HG02970 (cell line): ENCODE results near the gene PDE1C.

Experiments used
- ATAC-seq: cut with Tn5 transposase; IDR thresholded peaks from one replicate; pipeline ENCODE4 v1.9.1; 2021; ENCODE audit warnings: mild to moderate bottlenecking, moderate library complexity, moderate number of reproducible peaks; ENCODE audit not compliant: unreplicated experiment, low FRiP score

The PDE1C gene

DNA sequence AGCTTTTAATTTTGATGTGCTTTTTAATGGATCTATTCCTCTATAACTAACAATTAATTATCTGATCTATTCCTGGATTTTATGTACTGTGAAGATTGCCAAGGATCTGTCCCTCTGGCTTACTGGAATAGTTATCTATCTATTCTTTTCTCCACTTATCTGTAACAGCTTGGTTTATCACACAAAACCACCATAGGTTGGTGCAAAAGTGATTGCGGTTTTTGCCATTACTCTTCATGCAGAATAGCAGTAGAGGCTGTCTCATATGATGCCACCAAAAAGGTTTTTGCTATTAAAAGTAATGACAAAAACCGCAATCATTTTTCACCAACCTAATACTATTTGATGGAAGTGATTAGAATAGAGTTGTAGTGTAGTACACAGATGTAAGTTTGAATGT, 115.7 kb downstream of the PDE1C start:
- ATAC-seq = no peak

DNA sequence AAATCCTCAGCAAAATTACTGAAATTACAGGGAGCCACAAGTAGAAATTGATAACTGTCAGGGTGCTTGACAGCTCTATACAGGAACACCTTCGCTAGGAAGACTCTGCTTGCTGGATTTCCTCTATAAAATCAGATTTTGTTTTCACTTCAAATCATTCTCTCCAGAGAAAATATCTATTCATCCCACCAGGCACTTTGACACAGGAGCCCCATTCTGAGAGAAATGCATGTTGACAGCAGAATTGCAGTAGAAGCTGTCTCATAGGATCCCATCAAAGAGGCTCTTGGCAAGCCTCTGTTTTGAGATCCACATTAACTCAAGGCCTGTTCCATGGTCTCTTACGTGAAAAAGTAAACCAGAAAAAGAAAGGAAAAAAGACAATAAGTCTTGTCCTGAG, 116.8 kb downstream of the PDE1C start:
- ATAC-seq = no peak

- no peak for ATAC-seq
These were observed 120.0 kb downstream of the PDE1C start for GRCh38 chr7:31950091-31950755.

DNA sequence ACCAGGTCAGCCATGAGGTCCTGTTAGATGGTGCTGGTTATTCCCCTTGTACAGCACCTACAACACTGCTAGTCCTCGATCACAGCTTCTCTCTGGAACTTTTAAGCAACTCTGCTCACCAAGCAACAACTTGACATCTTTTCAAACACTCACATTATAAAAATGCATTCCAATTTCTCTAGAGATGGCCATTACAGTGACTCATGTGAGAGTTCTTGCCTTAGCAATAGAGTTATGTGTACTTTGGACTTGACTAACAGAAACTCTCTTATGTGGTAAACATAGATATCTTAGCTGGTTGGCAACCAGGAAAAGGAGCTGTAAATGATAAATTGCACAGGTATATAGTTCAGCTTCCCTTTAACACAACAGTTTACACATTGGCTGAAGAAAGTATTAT, 122.2 kb downstream of the PDE1C start:
- no peak for ATAC-seq

DNA sequence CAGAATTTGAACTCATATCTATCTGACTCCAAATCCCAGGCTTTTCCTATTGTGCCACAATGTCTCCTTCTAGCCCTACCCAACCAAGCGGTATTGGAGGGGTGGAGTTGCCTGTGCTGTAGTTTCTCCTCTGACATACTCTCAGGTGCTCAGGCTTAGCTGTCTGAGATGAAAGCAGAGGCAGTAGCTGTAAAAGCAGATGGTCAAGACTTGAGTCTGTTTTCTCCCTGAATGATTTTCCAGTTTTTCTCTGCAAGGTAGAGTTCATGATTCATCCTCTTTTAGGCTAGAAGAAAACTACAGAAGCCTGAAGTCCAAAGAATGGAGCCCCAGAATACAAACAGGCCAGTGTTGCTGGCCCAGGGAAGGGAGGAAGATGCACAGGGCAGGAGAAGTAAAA, 130.0 kb downstream of the PDE1C start:
- ATAC-seq = no peak

DNA sequence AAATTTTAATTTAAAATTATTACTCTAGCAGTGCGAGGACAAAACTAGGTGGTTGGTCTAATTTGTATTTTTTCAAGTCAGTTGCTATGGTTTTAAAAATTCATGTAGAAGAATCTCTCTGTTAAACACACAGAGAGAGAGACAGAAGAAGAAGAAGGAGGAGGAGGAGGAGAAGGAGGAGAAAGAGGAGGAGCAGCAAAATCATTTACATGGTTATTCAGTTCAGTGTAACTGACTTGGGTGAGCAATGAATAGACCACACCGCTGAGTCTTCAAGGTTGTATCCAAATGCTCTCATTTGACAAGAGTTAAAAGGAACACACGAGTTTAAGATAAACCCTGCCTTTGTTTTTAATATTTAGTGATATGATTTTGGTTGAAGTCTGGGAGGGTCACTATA, 131.1 kb downstream of the PDE1C start:
- no peak for ATAC-seq

DNA sequence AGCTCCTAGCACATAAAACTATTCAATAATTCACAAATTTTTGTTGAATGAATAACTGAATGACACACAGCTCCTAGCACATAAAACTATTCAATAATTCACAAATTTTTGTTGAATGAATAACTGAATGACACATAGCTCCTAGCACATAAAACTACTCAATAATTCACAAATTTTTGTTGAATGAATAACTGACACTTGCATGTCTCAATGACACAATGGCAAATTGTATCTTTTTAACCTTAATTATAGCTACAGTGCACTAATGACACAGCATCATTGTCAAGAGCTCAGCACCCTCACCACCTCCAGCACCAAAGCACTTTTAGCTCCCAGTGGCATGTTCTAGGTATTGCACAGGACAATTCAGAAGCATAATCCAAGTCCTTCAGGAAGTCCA, 131.6 kb downstream of the PDE1C start:
- no peak for ATAC-seq

- ATAC-seq = no peak
These were observed 132.2 kb downstream of the PDE1C start for GRCh38 chr7:31937982-31938381.

DNA sequence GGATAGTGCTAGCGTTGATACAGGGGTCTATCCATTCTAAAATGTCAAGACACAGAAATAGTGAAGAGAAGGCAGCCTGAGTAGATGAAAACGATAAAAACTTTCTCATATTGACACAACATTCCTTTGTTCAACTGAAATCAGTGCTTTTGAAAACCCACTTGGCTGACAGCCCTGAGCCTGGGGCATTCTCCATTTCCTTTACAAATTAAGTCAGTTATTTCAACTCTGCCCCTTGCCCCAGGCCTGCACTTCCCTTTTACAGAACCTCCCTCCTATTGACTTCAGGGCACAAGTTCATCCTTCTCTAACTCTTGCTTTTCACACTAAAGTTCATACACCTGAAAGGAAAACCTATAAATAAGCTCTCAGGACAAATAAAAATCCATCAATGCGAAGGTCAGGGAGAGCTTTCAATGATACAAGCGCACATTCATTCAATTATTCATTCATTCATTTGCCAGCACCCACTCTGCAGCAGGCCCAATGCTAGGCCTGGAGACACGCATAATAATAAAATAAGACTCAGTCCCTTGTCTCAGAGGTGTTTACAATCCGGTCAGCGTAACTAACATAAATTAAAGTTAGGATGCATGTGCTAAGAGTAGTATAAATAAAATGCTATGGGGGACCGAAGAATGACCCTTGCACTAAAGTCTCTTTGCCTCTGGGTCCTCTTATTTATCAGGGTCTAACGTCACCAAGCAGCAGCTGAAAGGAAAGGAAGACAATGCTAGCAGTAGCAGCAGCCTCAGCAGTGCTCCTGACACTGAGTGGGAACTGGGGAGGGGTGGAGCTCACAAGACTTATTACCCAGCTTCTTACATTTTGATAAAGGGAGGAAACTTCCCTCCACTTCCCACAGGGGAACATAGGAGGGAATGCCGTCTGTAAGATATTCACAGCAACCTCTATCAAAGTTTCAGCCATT, 134.8 kb downstream of the PDE1C start:
- no peak for ATAC-seq

- ATAC-seq = no peak
These were observed 135.7 kb downstream of the PDE1C start for GRCh38 chr7:31934551-31934950.

- no peak for ATAC-seq
These were observed 136.7 kb downstream of the PDE1C start for GRCh38 chr7:31933481-31933880.

GRCh38 chr7:31926991-31927584, 143.1 kb downstream of the PDE1C start:
- ATAC-seq = no peak

DNA sequence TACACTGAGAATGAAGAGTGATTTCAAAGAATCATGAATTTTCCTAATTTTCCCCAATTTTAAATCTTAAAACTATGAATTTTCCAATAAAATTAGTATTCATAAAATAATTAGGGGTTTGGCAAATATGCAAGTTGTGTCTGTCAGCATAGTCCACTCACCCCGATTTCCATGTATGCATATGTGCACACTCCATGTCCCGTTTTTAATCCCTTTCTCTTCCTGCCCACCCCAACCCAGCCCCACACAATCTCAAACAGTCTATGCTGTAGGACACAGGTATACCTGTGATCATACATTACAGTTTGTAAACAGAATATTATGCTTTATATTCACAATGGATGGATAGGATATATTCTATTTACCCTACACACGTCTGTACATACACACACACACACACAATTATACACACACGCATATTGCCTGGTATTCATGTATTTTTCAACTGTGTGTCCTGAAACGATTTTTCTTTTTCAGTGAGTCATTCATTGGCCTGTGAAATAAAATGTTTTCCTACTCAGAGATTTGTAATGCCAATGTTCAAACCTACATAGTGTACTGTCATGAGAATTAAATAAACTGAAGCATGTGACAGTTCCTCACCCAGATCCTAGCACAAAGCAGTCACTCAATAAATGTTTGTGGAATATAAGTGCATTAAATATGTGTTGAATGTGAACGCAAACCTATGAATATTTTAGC, 144.3 kb downstream of the PDE1C start:
- ATAC-seq = no peak

DNA sequence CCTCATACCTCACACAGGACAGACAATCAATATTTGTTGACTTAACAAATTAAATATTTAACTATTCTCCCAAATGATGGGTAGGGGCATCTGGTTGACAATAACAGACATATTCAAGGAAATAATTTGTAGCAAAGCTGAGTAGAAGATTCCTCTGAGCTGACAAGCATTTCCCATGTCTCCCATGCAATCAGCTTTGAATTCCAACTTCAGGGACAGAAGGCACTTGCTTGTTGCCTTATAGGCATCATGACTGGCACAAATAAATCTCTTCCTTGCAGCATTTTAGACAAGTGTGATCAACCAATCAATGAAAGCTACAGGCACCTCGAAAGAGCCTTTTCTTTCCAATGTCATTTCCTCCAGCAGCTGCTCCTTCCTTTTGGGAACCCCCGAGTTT, 146.0 kb downstream of the PDE1C start:
- ATAC-seq = no peak

DNA sequence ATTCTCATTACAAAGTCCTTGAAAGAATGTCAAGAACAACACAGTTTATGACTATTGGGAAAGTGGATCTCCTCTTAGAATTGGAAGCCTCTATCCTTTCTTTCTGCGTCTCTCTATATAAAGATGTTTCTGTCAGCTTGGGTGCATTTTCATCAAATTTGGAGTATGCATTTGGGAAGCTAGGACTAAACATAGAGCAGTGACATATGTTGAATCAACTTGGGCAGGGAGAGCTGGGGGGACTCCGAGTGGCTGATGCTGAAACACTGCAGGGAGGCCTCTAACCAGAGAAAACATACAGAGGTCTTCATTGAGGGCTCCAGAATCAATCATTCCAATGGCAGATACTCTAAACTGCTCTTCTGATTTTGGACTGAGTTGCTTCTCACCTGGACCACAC, 147.4 kb downstream of the PDE1C start:
- no peak for ATAC-seq

DNA sequence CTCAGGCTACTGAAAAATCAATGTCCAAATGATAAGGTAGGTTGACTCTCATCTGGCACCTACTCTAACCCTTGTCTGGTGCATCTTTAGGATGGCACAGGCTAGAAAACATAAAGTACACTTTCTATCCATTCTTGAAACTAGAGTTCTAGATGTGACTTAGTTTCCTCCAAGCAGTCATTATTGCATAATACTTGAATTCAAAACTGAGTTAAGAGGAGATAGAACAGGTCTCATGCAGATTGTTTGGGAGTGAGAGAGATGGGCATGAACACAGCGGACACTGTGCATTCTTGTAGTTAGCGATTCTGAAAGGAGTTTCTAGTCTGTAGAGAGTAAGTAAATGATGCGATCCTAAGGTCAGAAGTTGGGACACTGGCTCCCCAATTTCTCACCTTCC, 149.2 kb downstream of the PDE1C start:
- no peak for ATAC-seq

GRCh38 chr7:31919678-31920369, 150.4 kb downstream of the PDE1C start:
- no peak for ATAC-seq

DNA sequence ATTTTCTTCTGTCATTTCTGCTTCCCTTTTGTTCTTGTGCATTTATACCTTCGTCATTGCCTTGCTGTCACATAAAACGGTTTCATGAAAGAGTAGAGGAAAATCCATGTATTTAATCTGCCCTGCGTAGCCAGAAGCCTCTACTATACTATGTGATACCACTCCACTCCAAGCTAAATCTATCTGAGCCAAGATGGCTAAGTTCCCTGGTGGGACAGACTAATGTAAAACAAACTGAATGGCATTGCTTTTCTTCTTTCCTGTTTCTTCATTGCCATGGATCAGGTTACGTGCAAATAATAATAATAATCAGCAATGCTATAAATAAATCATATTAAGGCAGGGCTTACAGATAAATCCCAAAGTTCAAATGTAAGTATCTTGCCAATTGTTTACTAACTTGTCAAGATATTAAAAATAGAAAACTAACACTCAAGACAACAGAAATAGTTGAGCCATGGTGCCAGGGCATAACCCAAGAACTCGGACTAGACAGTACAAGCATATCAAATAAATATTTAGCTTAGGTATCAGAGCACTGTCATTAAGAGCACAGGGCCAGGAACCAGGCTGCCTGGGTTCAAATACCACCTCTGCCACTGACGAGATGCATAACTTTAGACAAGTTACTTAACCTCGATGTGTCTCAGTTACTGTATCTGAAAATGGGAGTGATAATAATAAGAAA, 151.4 kb downstream of the PDE1C start:
- ATAC-seq = no peak

- ATAC-seq = no peak
These were observed 153.0 kb downstream of the PDE1C start for GRCh38 chr7:31917256-31917655.

GRCh38 chr7:31910191-31910590, 160.0 kb downstream of the PDE1C start:
- ATAC-seq = no peak
